ENCODE results near the gene SLC22A14.
"Not testable (repeated sequence)": the region's sequence is repeated elsewhere in the genome, so short reads cannot be mapped to it uniquely, and the experiment has no call there.

SLC22A14 gene

GRCh38 chr3:38274864-38275649 lies 7.0 kb upstream of the SLC22A14 start:
- DNase-seq: no peak

- DNase-seq: no peak
Measured at GRCh38 chr3:38275658-38276057, 6.4 kb upstream of the SLC22A14 start.

GRCh38 chr3:38276081-38276916 lies 5.8 kb upstream of the SLC22A14 start:
- DNase-seq: no peak

GRCh38 chr3:38276917-38277630 lies 5.0 kb upstream of the SLC22A14 start:
- DNase-seq: no peak

GRCh38 chr3:38278841-38279240 lies 3.3 kb upstream of the SLC22A14 start:
- DNase-seq: no peak

GRCh38 chr3:38283810-38284755 lies 2.0 kb downstream of the SLC22A14 start:
- no peak for DNase-seq

- DNase-seq: no peak
Measured at GRCh38 chr3:38284756-38285150, 2.7 kb downstream of the SLC22A14 start.

- DNase-seq: not testable (repeated sequence)
Measured at GRCh38 chr3:38289286-38290217, 7.5 kb downstream of the SLC22A14 start.

- not testable (repeated sequence) for DNase-seq
Measured at GRCh38 chr3:38297053-38297452, 15.0 kb downstream of the SLC22A14 start.

- no peak for DNase-seq
Measured at GRCh38 chr3:38297537-38297936, 15.4 kb downstream of the SLC22A14 start.

- peak in 1 of 2 donors; percentile 11 for DNase-seq
Measured at GRCh38 chr3:38297947-38298711, 16.0 kb downstream of the SLC22A14 start.

- no peak for DNase-seq
Measured at GRCh38 chr3:38306941-38307340, 24.8 kb downstream of the SLC22A14 start.

- DNase-seq: no peak
Measured at GRCh38 chr3:38307599-38307998, 25.5 kb downstream of the SLC22A14 start.

- DNase-seq: no peak
Measured at GRCh38 chr3:38308456-38308855, 26.4 kb downstream of the SLC22A14 start.

GRCh38 chr3:38311476-38311875 lies 29.4 kb downstream of the SLC22A14 start:
- DNase-seq: no peak

- DNase-seq: no peak
Measured at GRCh38 chr3:38311941-38312340, 29.8 kb downstream of the SLC22A14 start.

GRCh38 chr3:38312356-38312755 lies 30.3 kb downstream of the SLC22A14 start:
- no peak for DNase-seq

GRCh38 chr3:38313263-38313662 lies 31.2 kb downstream of the SLC22A14 start:
- DNase-seq: no peak

- DNase-seq: peak in 1 of 2 donors; percentile 24
Measured at GRCh38 chr3:38313695-38314094, 31.6 kb downstream of the SLC22A14 start.

- no peak for DNase-seq
Measured at GRCh38 chr3:38314112-38314763, 32.1 kb downstream of the SLC22A14 start.

Data from CD4-positive, alpha-beta T cell treated with Interleukin-4 for 1 hour (primary cell).